Stimulated activated CD8-positive, alpha-beta memory T cell treated with anti-CD3 and anti-CD28 coated beads, Interleukin-7, amount 100 ng/mL, for 1 hour (primary cell): ENCODE results near the gene RHOBTB3.

Experiments used
- DNase-seq, 2 donors: peaks; one replicate each; pipeline ENCODE4 v3.0.0-alpha.2; 2020; ENCODE audit warnings: low read depth in 2 of 2

RHOBTB3 gene

DNA sequence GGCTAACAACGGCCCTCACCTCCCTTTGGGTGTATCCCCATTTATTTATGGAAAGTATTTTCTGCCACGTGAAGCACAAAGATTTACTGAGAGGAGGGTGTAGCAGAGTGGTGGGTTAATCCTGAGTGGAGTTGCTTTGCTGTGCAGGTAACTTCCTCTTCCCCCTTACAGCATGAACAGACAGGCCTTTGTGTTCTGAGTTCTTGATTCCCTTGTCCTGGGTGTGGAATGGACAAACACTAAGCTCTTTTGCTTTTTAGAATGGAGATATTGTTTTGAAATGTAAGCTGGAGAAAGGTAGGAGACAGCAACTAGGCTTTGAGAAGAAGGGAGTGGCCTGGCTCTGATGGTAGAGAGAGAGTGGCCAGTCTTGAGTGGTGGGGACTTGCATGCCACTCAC, 108.5 kb downstream of the RHOBTB3 start:
- DNase-seq: no peak

DNA sequence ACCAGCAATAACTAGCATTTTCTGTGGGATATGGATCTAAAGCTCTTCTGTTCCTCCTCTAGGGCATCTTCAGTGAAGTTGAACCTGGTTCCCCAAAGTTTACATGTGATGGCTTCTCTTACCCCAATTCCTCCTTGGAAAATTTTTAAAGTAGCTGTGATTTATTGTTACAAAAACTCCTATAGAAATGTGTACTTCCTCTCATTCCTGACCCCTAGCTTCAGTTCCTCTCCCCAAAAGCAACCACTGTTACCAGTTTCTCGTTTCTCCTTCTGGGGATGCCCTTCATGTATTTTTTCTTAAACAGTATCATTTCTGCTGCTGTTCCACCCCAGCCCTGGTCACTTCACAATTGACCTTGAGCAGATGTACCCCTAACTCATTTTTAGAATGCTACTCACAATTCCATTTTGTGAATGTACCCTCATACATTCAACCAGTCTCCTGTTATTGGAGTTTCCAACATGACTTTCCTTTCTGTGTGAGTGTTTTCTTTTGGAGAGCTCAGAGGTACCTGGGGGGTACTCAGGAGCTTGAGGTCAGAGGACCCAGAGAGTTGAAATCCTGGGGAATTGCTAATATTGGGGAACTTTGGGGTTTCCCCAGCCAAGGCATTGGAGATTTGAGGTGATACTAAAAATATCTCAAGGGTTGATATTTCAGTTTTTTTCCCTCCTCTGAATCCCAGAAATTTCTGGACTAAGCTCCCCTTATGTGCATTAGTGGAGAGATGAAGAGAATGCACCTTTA, 110.0 kb downstream of the RHOBTB3 start:
- DNase-seq: no peak

DNA sequence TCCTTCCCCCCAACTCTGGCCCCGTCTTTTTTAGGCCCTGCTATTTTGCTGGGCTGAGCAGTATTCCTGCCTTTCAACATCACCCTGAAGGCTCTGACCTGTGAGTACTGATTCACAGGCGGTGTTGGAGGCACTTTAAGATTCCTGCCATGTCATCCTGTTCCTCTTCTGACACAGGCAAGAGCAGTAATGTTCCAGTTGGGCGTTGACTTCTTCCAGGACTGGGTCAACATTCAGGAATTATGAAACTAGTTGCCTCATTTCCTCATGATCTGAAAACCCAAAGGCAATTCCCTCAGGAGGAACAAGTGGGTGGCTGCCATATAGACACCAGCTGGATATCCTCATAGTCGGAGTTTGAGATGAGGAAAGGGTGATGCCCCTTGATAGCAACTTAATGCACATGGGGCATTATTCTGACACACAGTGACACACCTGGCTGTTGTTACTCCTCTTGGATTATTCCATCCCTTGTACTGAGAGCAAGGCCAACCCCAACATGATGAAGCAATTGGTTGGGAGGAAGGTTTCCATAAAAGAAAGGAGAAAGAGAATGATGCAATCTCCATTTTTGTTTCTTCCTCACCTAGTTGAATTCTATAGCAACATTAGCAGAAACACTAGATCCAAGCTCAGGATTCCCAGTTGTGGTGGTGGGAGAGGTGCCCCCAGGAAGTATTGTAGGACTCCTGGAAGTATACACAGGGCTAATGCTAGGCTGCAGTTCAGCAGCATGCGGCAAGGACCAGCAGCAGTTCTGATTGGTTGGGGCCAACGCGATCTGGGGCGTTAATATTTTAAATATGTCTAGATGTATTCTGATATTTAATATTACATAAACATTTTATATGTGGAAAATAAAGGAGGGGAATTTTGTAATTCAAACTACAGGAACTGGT, 111.0 kb downstream of the RHOBTB3 start:
- no peak for DNase-seq

DNA sequence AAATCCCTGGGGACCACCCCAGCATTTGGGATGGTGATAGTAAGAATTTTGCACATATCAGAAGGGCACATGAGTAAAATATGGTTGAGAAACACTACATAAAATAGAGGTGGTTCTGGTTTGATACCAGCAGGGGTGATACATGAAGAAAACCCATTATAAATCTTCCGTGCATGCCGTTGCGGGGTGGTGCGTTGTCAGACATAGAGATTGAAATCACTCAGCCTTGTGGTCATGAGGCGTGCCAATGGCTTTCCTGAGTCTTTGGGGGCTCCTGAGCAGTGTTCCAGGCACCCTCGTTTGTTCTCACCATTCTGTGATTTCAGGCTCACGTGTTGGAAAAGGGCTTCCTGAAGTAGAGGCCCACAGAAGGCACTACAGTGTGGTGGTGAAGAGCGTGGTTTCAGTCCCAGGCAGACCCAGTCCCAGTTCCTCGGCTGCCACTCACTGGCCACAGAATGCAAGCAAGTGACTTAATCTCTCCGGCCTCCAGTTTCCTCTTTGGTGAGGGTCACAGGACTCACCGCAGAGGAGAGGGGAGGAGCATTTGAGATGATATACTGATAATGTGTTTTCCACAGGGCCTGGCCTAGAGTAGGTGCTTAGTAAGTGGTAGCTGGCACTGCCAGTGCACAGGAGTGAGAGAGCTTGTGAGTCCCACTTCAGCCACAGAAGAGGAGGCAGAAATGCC, 111.9 kb downstream of the RHOBTB3 start:
- DNase-seq: peak in 1 of 2 donors; percentile 40

DNA sequence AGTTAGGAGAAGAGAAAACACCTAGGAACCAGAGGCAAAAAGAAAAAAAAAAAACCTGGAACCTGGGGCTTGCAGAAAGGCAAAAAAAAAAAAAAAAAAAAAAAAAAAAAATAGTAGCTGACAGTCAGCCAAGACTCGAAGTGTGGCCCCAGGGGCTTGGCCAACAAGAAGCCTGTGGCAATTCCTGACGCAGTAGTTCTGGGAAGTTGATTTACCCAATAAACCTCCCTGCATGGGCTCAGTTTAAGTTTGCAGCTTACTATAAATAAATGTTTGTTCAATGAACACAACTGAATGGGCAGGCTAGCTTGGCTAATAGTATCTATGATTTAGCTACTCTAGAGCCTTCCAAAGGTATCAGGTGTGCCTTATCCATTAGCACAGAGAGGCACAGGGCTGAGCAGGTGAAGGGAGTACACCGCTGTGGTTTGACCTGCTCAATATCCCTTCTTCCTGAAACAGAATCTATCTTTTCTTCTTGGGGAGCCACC, 112.6 kb downstream of the RHOBTB3 start:
- no peak for DNase-seq

DNA sequence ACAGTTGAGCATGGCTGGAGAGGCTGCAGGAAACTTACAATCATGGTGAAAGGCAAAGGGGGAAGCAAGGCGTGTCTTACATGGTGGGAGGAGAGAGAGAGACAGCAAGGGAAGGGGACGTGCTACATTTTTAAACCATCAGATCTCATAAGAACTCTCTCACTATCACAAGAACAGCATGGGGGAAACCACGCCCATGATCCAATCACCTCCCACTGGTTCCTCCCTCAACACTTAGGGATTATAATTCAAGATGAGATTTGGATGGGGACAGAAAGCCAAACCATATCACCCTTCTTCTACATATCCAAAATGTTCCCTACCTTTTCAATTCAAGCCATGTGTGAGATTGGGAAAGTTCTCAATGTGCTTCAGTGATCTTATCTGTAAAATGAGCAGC, 114.3 kb downstream of the RHOBTB3 start:
- DNase-seq: no peak
